Gastrocnemius medialis (tissue), 4 donors: ENCODE results near the gene OTUD7B.

Source experiments
- CTCF ChIP-seq, 5 experiments: fragments of 450-650 bp in 3 of 5; fragments of 200-600 bp in 2 of 5; sonication (generic) in 2 of 5; IDR thresholded peaks in 4 of 5; conservative IDR thresholded peaks in 1 of 5; 1 replicate in 4 of 5; 2 replicates in 1 of 5; pipeline ENCODE4 v1.5.1; 2016 to 2019; ENCODE audit warnings: antibody characterized with exemption in 5 of 5, mild to moderate bottlenecking in 3 of 5, moderate library complexity in 3 of 5
- POLR2A ChIP-seq, 2 donors: fragments of 450-650 bp; IDR thresholded peaks; one replicate each; pipeline ENCODE4 v1.6.1; 2017; ENCODE audit warnings: antibody characterized with exemption in 2 of 2, mild to moderate bottlenecking in 2 of 2, moderate library complexity in 2 of 2

- no peak for TF ChIP-seq CTCF (IDR thresholded peaks at IDR 0.05 in 4 of 5, conservative IDR thresholded peaks at IDR 0.05 in 1 of 5)
- no peak for TF ChIP-seq POLR2A (IDR thresholded peaks at IDR 0.05)
These were observed 74.1 kb downstream of the OTUD7B start, which contains the start of gene MTMR11 for GRCh38 chr1:149936170-149936991.
